Pancreas (tissue), 10 donors: ENCODE results near the gene ATP8B4. TPM values are rescaled to one million over a fixed set of nuclear protein-coding genes. Genes with fewer than 3 reads are reported as not detected.

Experiments used
- ATAC-seq, 4 donors: fragments of 200-7000 bp; cut with Tn5 transposase; one replicate each; pipeline versions ENCODE4 v1.8.0 to v1.9.1; 2020; ENCODE audit warnings: mild to moderate bottlenecking in 4 of 4, moderate library complexity in 4 of 4
- DNase-seq, 6 donors: peaks; one replicate each; pipeline ENCODE4 v3.0.0-alpha.2; 2020
- FAIRE-seq: peaks from 2 replicates; lab custom pipeline; 2012; peaks lifted over from hg19 to GRCh38; lab: Jason Lieb, UNC
- H3K27ac ChIP-seq, 4 donors: fragments of 200-600 bp; sonication (generic); 1 replicate in 3 of 4; 2 replicates in 1 of 4; pipeline versions ENCODE4 v1.5.0 to v1.8.0; 2020
- H3K27me3 ChIP-seq, 4 donors: fragments of 200-600 bp; one replicate each; pipeline ENCODE4 v1.8.0; 2021
- H3K36me3 ChIP-seq, 3 donors: fragments of 200-600 bp; sonication (generic) in 1 of 3; one replicate each; pipeline versions ENCODE4 v1.5.0 to v1.8.0; 2020 to 2021
- H3K4me1 ChIP-seq, 3 donors: fragments of 200-600 bp; one replicate each; pipeline ENCODE4 v1.8.0; 2021
- H3K4me3 ChIP-seq, 4 donors: fragments of 200-600 bp; sonication (generic) in 2 of 4; one replicate each; pipeline versions ENCODE4 v1.5.0 to v1.8.0; 2020 to 2021
- H3K9me3 ChIP-seq, 4 donors: fragments of 200-600 bp; one replicate each; pipeline ENCODE4 v1.8.0; 2021
- CTCF ChIP-seq, 4 donors: fragments of 200-600 bp; sonication (generic) in 3 of 4; IDR thresholded peaks; one replicate each; pipeline versions ENCODE4 v1.5.0 to v1.8.0; 2021; ENCODE audit warnings: antibody characterized with exemption in 4 of 4
- WGBS, 2 donors: extraction: QIAGEN DNeasy Blood & Tissue Kit; methylation state at CpG; one replicate each; pipeline ENCODE4 v1.1.7; 2013; 5-methylcytosine and 5-hydroxymethylcytosine counted together
- intact Hi-C, 3 donors: fragments of 100-400 bp; cut with DNase I; formaldehyde crosslinking; loops; one replicate each; pipeline versions ENCODE4 v1.11.1 to v1.14.2; 2022
- polyA plus RNA-seq, 2 donors: library from polyadenylated mRNA; stranded (reverse); fragments of 200-250 nt; gene quantifications; one replicate each; pipeline ENCODE4 v1.2.3, GENCODE V29; 2013
- total RNA-seq, 6 donors: library from RNA; stranded (reverse); fragmentation: NEBNext Ultra II Directional in 4 of 6; extraction: Animal tissue kit (Norgen Biotek cat#: 25700) in 4 of 6; gene quantifications; one replicate each; pipeline versions ENCODE4 v1.2.1 to v1.2.4, GENCODE V29; 2021 to 2023
- donor health status: healthy with polysubstance abuse.
- donor health status: DM: no; HTN: no; CAD: no; lungs with moderate emphysema.
- donor health status: DM: no; HTN: no; CAD: no.
- donor health status: control.
- donor health status: control.
- donor health status: Bipolar disorder and iron deficiency.
- donor health status: DM: yes; HTN: yes; CAD: no.
- donor health status: DM: no; HTN: no; CAD: no.
- donor health status: DM: no; HTN: no; CAD: no.
- donor health status: DM: yes; HTN: yes; CAD: no.

ATP8B4 gene
- total and polyA plus RNA-seq, 8 donors = 0.55 to 5.3 (median 0.97) TPM

DNA sequence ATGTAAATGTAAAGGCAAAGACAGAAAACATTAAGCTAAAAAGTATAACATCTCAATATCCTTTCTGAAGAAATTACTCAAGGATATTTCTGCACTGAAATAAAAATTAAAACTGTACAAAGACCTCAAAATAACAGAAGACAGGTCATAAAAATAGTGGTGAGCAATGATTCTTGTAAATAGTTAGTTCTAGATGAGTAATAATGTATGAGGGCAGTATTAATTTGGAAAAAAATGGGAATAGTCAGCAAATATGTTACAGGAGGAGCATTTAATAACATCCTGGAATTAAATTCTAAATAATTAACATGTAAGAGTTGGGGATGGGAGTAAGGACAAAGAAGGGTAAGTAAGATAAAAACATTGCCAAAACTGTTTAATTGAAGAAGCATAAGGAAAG, 250.7 kb downstream of the ATP8B4 start:
- Histone ChIP-seq H3K9me3 (no peaks in the 10 kb centered on the region), H3K4me3 (no peak overlapping the region), H3K36me3 (no peaks in the 10 kb centered on the region), H3K27me3 (no peaks in the 10 kb centered on the region), H3K27ac (no peak overlapping the region), H3K4me1 (no peaks in the 10 kb centered on the region)
- ATAC-seq (no peak), FAIRE-seq (no peak), DNase-seq (no peak)
- intact Hi-C loops = no loop called here
- TF ChIP-seq CTCF (IDR thresholded peaks at IDR 0.05) = no peak

GRCh38 chr15:49865925-49866757, 252.9 kb downstream of the ATP8B4 start:
- no peak for TF ChIP-seq CTCF (IDR thresholded peaks at IDR 0.05)
- DNase-seq (no peak), ATAC-seq (no peak), FAIRE-seq (no peak)
- WGBS, 2 donors = 64 to 76% methylated on average over 10 of the region's 10 CpGs
- Histone ChIP-seq H3K27ac (no peak overlapping the region), H3K27me3 (no peaks in the 10 kb centered on the region), H3K4me3 (no peak overlapping the region), H3K4me1 (no peaks in the 10 kb centered on the region), H3K9me3 (no peaks in the 10 kb centered on the region), H3K36me3 (no peaks in the 10 kb centered on the region)
- intact Hi-C loops = no loop called here

GRCh38 chr15:49864251-49864650, 254.8 kb downstream of the ATP8B4 start:
- TF ChIP-seq CTCF (IDR thresholded peaks at IDR 0.05) = no peak
- DNase-seq (no peak), ATAC-seq (no peak), FAIRE-seq (no peak)
- Histone ChIP-seq H3K27ac (peak overlapping the region in 1 of 4 donors; percentile 17), H3K9me3 (no peaks in the 10 kb centered on the region), H3K27me3 (no peaks in the 10 kb centered on the region), H3K4me3 (no peak overlapping the region), H3K4me1 (no peaks in the 10 kb centered on the region), H3K36me3 (no peaks in the 10 kb centered on the region)
- WGBS, 2 donors = 72 to 83% methylated on average over 2 of the region's 2 CpGs
- intact Hi-C loops = no loop called here

DNA sequence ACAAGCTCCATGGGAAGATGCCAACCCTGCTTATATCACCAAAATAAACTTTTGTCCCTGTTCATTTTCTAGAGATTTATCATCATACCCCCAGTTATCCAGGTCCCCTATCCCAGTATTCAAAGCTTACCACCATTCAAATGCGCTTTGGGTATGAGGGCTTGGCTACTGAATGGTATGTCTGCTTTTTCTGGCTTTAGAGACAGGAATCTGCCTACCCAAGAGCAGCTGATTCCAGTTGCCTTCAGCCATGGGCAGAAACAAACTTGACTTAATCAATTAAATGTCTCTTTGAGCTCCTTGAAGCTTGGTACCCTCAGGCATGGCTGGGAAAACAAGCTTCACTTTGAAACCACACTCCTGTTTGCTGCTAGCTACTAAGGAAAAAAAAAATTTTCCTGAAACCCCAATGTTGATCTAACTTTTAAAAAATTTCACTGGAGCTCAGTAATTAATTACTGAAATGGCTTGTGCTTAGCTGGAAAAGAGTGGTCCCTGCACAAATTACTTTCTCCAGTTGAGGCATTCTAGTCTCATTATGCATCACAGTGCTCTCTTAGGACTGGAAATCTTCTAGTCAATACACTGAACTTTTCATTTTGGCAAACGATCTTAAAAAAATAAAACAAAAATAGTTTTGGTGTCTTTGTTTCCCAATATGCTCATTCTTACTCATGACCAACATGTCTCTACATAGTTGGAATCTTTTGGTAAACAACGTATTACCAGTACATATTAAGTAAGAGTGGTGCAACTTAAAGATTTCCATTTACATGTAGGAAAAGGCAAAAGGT, 255.4 kb downstream of the ATP8B4 start:
- intact Hi-C loops = no loop called here

More for the DNA sequence above, 255.4 kb downstream of the ATP8B4 start:
- TF ChIP-seq CTCF (IDR thresholded peaks at IDR 0.05) = no peak
- H3K27ac ChIP-seq = peak overlapping the region in 1 of 4 donors; percentile 41
- no peak for DNase-seq
- H3K36me3 ChIP-seq = no peaks in the 10 kb centered on the region
- WGBS, 2 donors = 67 to 75% methylated on average over 3 of the region's 3 CpGs
- no peak for FAIRE-seq
- no peaks in the 10 kb centered on the region for H3K4me1 ChIP-seq
- H3K27me3 ChIP-seq = no peaks in the 10 kb centered on the region
- no peak overlapping the region for H3K4me3 ChIP-seq
- peak in 2 of 4 donors; percentile 39 to 52 for ATAC-seq
- no peaks in the 10 kb centered on the region for H3K9me3 ChIP-seq
